Endothelial cell of umbilical vein (primary cell): ENCODE measurements around the gene NR6A1. TPM values are rescaled to one million over a fixed set of nuclear protein-coding genes. Genes with fewer than 3 reads are reported as not detected.

ENCODE experiments used
- BruUV-seq: library from RNA; stranded (reverse); fragments of 400-500 nt; replicated peaks from 2 replicates; lab custom pipeline; 2021; lab: Mats Ljungman, UMichigan
- CTCF ChIA-PET: fragments of 300-600, 350-600 bp; sonication (Branson Sonifier 250); formaldehyde crosslinking; loops from one replicate; lab custom pipeline; 2021; ENCODE audit warnings: antibody characterized with exemption, inconsistent platforms; lab: Charles Lee
- POLR2A ChIA-PET: fragments of 300-600, 350-600 bp; sonication (Branson Sonifier 250); formaldehyde crosslinking; loops from one replicate; lab custom pipeline; 2021; ENCODE audit warnings: antibody characterized with exemption, inconsistent platforms; lab: Charles Lee
- DNase-seq: peaks from one replicate; pipeline ENCODE4 v3.0.0-alpha.2; 2011; ENCODE audit warnings: low read depth, low spot score
- FAIRE-seq: peaks from 2 replicates; lab custom pipeline; 2011; peaks lifted over from hg19 to GRCh38; lab: Jason Lieb, UNC
- H2AFZ ChIP-seq: 2 replicates; pipeline ENCODE4 v1.6.0; 2012; ENCODE audit warnings: low read depth, low read length, control low read depth, inconsistent platforms
- H3K27ac ChIP-seq: 2 replicates; pipeline ENCODE4 v1.5.1; 2011; ENCODE audit warnings: low read depth, mild to moderate bottlenecking, control low read depth, low read length, moderate library complexity; ENCODE audit not compliant: insufficient read depth
- H3K27me3 ChIP-seq, 2 experiments: 2 replicates each; pipeline versions ENCODE4 v1.6.0 to v1.6.1; 2011; ENCODE audit warnings: low read length in 2 of 2, mixed read lengths in 1 of 2; ENCODE audit not compliant: control insufficient read depth in 2 of 2, insufficient read depth in 2 of 2
- H3K36me3 ChIP-seq, 2 experiments: 2 replicates in 1 of 2; 3 replicates in 1 of 2; pipeline ENCODE4 v1.5.1; 2011; ENCODE audit warnings: low read length in 2 of 2, mild to moderate bottlenecking in 1 of 2, moderate library complexity in 1 of 2; ENCODE audit not compliant: control insufficient read depth in 2 of 2, insufficient read depth in 2 of 2; ENCODE audit errors: extremely low read depth in 1 of 2
- H3K4me1 ChIP-seq: 3 replicates; pipeline ENCODE4 v1.5.1; 2011; ENCODE audit warnings: mild to moderate bottlenecking, low read length; ENCODE audit not compliant: control insufficient read depth, insufficient read depth; ENCODE audit errors: extremely low read depth
- H3K4me2 ChIP-seq: 2 replicates; pipeline ENCODE4 v1.6.1; 2011; ENCODE audit warnings: low read length, control low read depth, mixed read lengths; ENCODE audit not compliant: insufficient read depth
- H3K4me3 ChIP-seq, 3 experiments: fragments of 200-600 bp in 1 of 3; sonication (generic), shearing (Covaris generic) in 1 of 3; replicated peaks in 1 of 3; 2 replicates each; pipeline ENCODE4 v1.5.1; 2011 to 2016; ENCODE audit warnings: control low read depth in 3 of 3, low read length in 3 of 3, mild to moderate bottlenecking in 2 of 3, inconsistent platforms in 1 of 3, low read depth in 1 of 3, moderate library complexity in 1 of 3; ENCODE audit not compliant: insufficient read depth in 1 of 3
- H3K79me2 ChIP-seq: 2 replicates; pipeline ENCODE4 v1.6.0; 2012; ENCODE audit warnings: low read length, inconsistent platforms; ENCODE audit not compliant: control insufficient read depth, insufficient read depth
- H3K9ac ChIP-seq: replicated peaks from 2 replicates; pipeline ENCODE3; 2011; ENCODE audit warnings: low read length, control low read depth; ENCODE audit not compliant: insufficient read depth; ENCODE audit errors: extremely low read depth
- H3K9me1 ChIP-seq: replicated peaks from 3 replicates; pipeline ENCODE4 v1.6.0; 2011; ENCODE audit warnings: mild to moderate bottlenecking, low read length; ENCODE audit not compliant: control insufficient read depth, insufficient read depth; ENCODE audit errors: extremely low read depth
- H3K9me3 ChIP-seq: replicated peaks from 2 replicates; pipeline ENCODE4 v1.5.1; 2012; ENCODE audit warnings: low read length, inconsistent platforms; ENCODE audit not compliant: control insufficient read depth, insufficient read depth
- H4K20me1 ChIP-seq: replicated peaks from 2 replicates; pipeline ENCODE3; 2011; ENCODE audit warnings: mild to moderate bottlenecking, low read length; ENCODE audit not compliant: control insufficient read depth, insufficient read depth; ENCODE audit errors: extremely low read depth
- CTCF ChIP-seq, 2 donors: IDR thresholded peaks; 1 replicate in 1 of 2; 2 replicates in 1 of 2; pipeline ENCODE4 v1.5.1; 2011; ENCODE audit warnings: low read length in 2 of 2, mild to moderate bottlenecking in 2 of 2, moderate library complexity in 2 of 2, control low read depth in 1 of 2, inconsistent platforms in 1 of 2, low read depth in 1 of 2; ENCODE audit not compliant: insufficient read depth in 1 of 2; ENCODE audit errors: extremely low read depth in 1 of 2
- EZH2 ChIP-seq: IDR thresholded peaks from 2 replicates; pipeline ENCODE4 v1.6.1; 2012; ENCODE audit warnings: borderline replicate concordance, low read depth, mild to moderate bottlenecking, moderate library complexity, low read length, inconsistent platforms; ENCODE audit not compliant: severe bottlenecking
- FOS ChIP-seq: IDR thresholded peaks from 2 replicates; pipeline ENCODE4 v1.6.1; 2011; ENCODE audit warnings: mild to moderate bottlenecking, low read length, moderate library complexity, borderline replicate concordance; ENCODE audit not compliant: insufficient read depth
- GATA2 ChIP-seq: IDR thresholded peaks from 2 replicates; pipeline ENCODE4 v1.7.0; 2011; ENCODE audit warnings: low read depth, mild to moderate bottlenecking, moderate library complexity, mixed read lengths, low read length; ENCODE audit not compliant: insufficient read length, insufficient read depth
- JUN ChIP-seq: IDR thresholded peaks from 2 replicates; pipeline ENCODE4 v1.6.1; 2011; ENCODE audit warnings: borderline replicate concordance, low read depth; ENCODE audit not compliant: insufficient read length, insufficient read depth
- MAX ChIP-seq: IDR thresholded peaks from 2 replicates; pipeline ENCODE4 v1.6.1; 2011; ENCODE audit not compliant: insufficient read depth, insufficient read length
- MYC ChIP-seq: IDR thresholded peaks from one replicate; pipeline ENCODE4 v1.6.1; 2011; ENCODE audit warnings: mild to moderate bottlenecking, low read depth, low read length
- POLR2A ChIP-seq: IDR thresholded peaks from 2 replicates; pipeline ENCODE4 v1.6.1; 2012; ENCODE audit warnings: low read depth, mild to moderate bottlenecking, control low read depth, low read length
- POLR2AphosphoS5 ChIP-seq: IDR thresholded peaks from 2 replicates; pipeline ENCODE4 v1.6.1; 2012; ENCODE audit warnings: low read depth, mild to moderate bottlenecking, control low read depth, low read length, moderate library complexity; ENCODE audit not compliant: insufficient read depth
- dilution Hi-C: fragments of 300-500 bp; cut with MboI; formaldehyde crosslinking; loops from one replicate; pipeline ENCODE4 v1.15.0; 2019; ENCODE audit warnings: low sequenced_read_pairs; ENCODE audit not compliant: extremely low pct_ligation_motif_present
- intact Hi-C: fragments of 100-400 bp; cut with micrococcal nuclease; formaldehyde crosslinking; loops from one replicate; pipeline ENCODE4 v1.10.0; 2022
- polyA plus RNA-seq, 4 experiments: library from polyadenylated mRNA; depleted of rRNA in 3 of 4; stranded (reverse) in 3 of 4; unstranded in 1 of 4; fragments of >200 nt; gene quantifications; 2 replicates each; pipeline versions ENCODE4 v1.2.1 to v1.2.3, GENCODE V29; 2011 to 2012; ENCODE audit warnings: missing spikeins in 1 of 4
- total RNA-seq: library from RNA; stranded (reverse); gene quantifications from 2 replicates; pipeline ENCODE4 v1.2.3, GENCODE V29; 2021

NR6A1 gene
- total and polyA plus RNA-seq, 2 donors (not counting 3 experiments of a cell fraction or from before 2014, with no cell fraction given): 0.17 to 1.2 TPM

- Histone ChIP-seq H3K4me1 (peaks cover 12% of the 10 kb centered on the region), H3K27ac (no peak overlapping the region), H3K9ac (no peak overlapping the region), H3K4me3 (no peak overlapping the region), H4K20me1 (no peaks in the 10 kb centered on the region), H3K79me2 (no peaks in the 10 kb centered on the region), H3K9me3 (no peaks in the 10 kb centered on the region), H3K4me2 (no peak overlapping the region), H3K9me1 (no peaks in the 10 kb centered on the region), H2AFZ (no peak overlapping the region), H3K36me3 (no peaks in the 10 kb centered on the region), H3K27me3 (no peaks in the 10 kb centered on the region)
- TF ChIP-seq POLR2AphosphoS5: no peak
- no peak for FAIRE-seq
- dilution Hi-C loops (no loop called here), intact Hi-C loops (no loop called here)
- POLR2A ChIA-PET: no interaction called here
- CTCF ChIA-PET: interaction anchor here (1.9 to 3.2 kb wide), 3 partner anchors 10 to 71 kb away, joined by 5 to 17 read pairs (median 9); partner anchors contain the start of gene WDR38
- DNase-seq: no peak
- no TSS peak for BruUV-seq
Observed at GRCh38 chr9:124781967-124782660, 11.0 kb upstream of the NR6A1 start.

- dilution Hi-C loops: no loop called here
- FAIRE-seq: peak; percentile 12
- no TSS peak for BruUV-seq
- H3K36me3 ChIP-seq: no peaks in the 10 kb centered on the region
- H3K4me2 ChIP-seq: no peak overlapping the region
- no peaks in the 10 kb centered on the region for H4K20me1 ChIP-seq
- ChIA-PET POLR2A (no interaction called here), CTCF (interaction anchor here (1.0 to 11.2 kb wide), 3 partner anchors 59 to 72 kb away, joined by 3 to 967 read pairs (median 17); partner anchors contain the start of gene WDR38)
- no peak overlapping the region for H3K27ac ChIP-seq
- TF ChIP-seq JUN: no peak
- TF ChIP-seq MYC: no peak
- no peak for TF ChIP-seq MAX
- no peak for TF ChIP-seq CTCF (IDR thresholded peaks at IDR 0.05; ENCODE audit: extremely low read depth in 1 of 2, insufficient read depth in 1 of 2, low read depth in 1 of 2, low read length in 2 of 2)
- no peak for TF ChIP-seq FOS
- TF ChIP-seq POLR2AphosphoS5: no peak
- TF ChIP-seq EZH2: no peak
- TF ChIP-seq GATA2: no peak
- no peak for TF ChIP-seq POLR2A
- H3K79me2 ChIP-seq: no peaks in the 10 kb centered on the region
- H3K27me3 ChIP-seq: peaks cover 0 to 6% of the 10 kb centered on the region in 2 experiments
- DNase-seq: no peak
- no peaks in the 10 kb centered on the region for H3K9me3 ChIP-seq
- intact Hi-C loops: no loop called here
- peaks cover 15% of the 10 kb centered on the region for H3K4me1 ChIP-seq
- H3K4me3 ChIP-seq: no peak overlapping the region
- no peaks in the 10 kb centered on the region for H3K9me1 ChIP-seq
- H2AFZ ChIP-seq: no peak overlapping the region
- no peak overlapping the region for H3K9ac ChIP-seq
Observed at GRCh38 chr9:124780757-124781151, 9.6 kb upstream of the NR6A1 start.
